Neural progenitor cell (in vitro differentiated cells): Measurements from ENCODE around the gene TNFSF11.

ENCODE experiments used
- CTCF ChIP-seq: fragments of 200-600 bp; sonication (generic); IDR thresholded peaks from 2 replicates; pipeline ENCODE4 v1.5.1; 2017; ENCODE audit warnings: antibody characterized with exemption, mild to moderate bottlenecking
- EZH2 ChIP-seq: fragments of 200-600 bp; sonication (generic); IDR thresholded peaks from 2 replicates; pipeline ENCODE4 v1.6.1; 2017; ENCODE audit warnings: antibody characterized with exemption, mild to moderate bottlenecking, moderate library complexity

- TF ChIP-seq CTCF = no peak
- TF ChIP-seq EZH2 = no peak
Observed at GRCh38 chr13:42610649-42611048, 36.7 kb downstream of the TNFSF11 start.
